HT-29 (cell line): ENCODE measurements around the gene ELMO1. TPM values are rescaled to one million over a fixed set of nuclear protein-coding genes. Genes with fewer than 3 reads are reported as not detected.

Source experiments
- DNase-seq: peaks from one replicate; pipeline ENCODE4 v3.0.0-alpha.2; 2015; ENCODE audit warnings: low spot score
- total RNA-seq: library from RNA; depleted of rRNA; stranded (reverse); fragments of >200 nt; shearing (Covaris generic); gene quantifications from 2 replicates; pipeline ENCODE4 v1.2.3, GENCODE V29; 2014; rRNA removed

ELMO1 gene
- 0.10 and 0.41 TPM in 2 replicates for total RNA-seq

- DNase-seq = no peak
These were observed at the start of gene ELMO1 for GRCh38 chr7:37448636-37449361. Gene ELMO1 (minus strand): TSS chr7:37448864. CDS start chr7:37342690, 106,174 bp downstream.

- no peak for DNase-seq
These were observed 48.9 kb upstream of the ELMO1 start for GRCh38 chr7:37497576-37497975.

- DNase-seq = peak; percentile 45
These were observed 47.0 kb upstream of the ELMO1 start for GRCh38 chr7:37495574-37496184.

GRCh38 chr7:37494926-37495325, 46.3 kb upstream of the ELMO1 start:
- DNase-seq = no peak

- no peak for DNase-seq
These were observed 45.1 kb upstream of the ELMO1 start for GRCh38 chr7:37493810-37494209.

- no peak for DNase-seq
These were observed 44.5 kb upstream of the ELMO1 start for GRCh38 chr7:37493123-37493522.

- no peak for DNase-seq
These were observed 43.4 kb upstream of the ELMO1 start for GRCh38 chr7:37491919-37492694.

GRCh38 chr7:37489703-37490102, 41.0 kb upstream of the ELMO1 start:
- DNase-seq = no peak

GRCh38 chr7:37488163-37488764, 39.6 kb upstream of the ELMO1 start:
- DNase-seq = no peak

GRCh38 chr7:37484426-37485073, 35.9 kb upstream of the ELMO1 start:
- DNase-seq = no peak

GRCh38 chr7:37483627-37484026, 35.0 kb upstream of the ELMO1 start:
- no peak for DNase-seq

GRCh38 chr7:37482953-37483352, 34.3 kb upstream of the ELMO1 start:
- DNase-seq = no peak

GRCh38 chr7:37482505-37482904, 33.8 kb upstream of the ELMO1 start:
- DNase-seq = no peak

GRCh38 chr7:37481722-37482288, 33.1 kb upstream of the ELMO1 start:
- no peak for DNase-seq

GRCh38 chr7:37481154-37481553, 32.5 kb upstream of the ELMO1 start:
- no peak for DNase-seq

GRCh38 chr7:37480041-37481031, 31.7 kb upstream of the ELMO1 start:
- DNase-seq = no peak

- no peak for DNase-seq
These were observed 28.3 kb upstream of the ELMO1 start for GRCh38 chr7:37476881-37477450.

GRCh38 chr7:37476428-37476827, 27.8 kb upstream of the ELMO1 start:
- no peak for DNase-seq

- DNase-seq = no peak
These were observed 27.0 kb upstream of the ELMO1 start for GRCh38 chr7:37475646-37476045.

GRCh38 chr7:37471619-37472018, 23.0 kb upstream of the ELMO1 start:
- DNase-seq = no peak
